Activated T-helper 9 cell treated with anti-CD3 and anti-CD28 coated beads, Interleukin-2, amount 50 U/mL, for 16 hours (primary cell): ENCODE data around the gene ANKRD49.

ENCODE experiments used
- DNase-seq: peaks from one replicate; pipeline ENCODE4 v3.0.0-alpha.2; 2020; ENCODE audit warnings: low read depth

ANKRD49 gene

GRCh38 chr11:94507485-94507884, 13.7 kb downstream of the ANKRD49 start:
- no peak for DNase-seq

DNA sequence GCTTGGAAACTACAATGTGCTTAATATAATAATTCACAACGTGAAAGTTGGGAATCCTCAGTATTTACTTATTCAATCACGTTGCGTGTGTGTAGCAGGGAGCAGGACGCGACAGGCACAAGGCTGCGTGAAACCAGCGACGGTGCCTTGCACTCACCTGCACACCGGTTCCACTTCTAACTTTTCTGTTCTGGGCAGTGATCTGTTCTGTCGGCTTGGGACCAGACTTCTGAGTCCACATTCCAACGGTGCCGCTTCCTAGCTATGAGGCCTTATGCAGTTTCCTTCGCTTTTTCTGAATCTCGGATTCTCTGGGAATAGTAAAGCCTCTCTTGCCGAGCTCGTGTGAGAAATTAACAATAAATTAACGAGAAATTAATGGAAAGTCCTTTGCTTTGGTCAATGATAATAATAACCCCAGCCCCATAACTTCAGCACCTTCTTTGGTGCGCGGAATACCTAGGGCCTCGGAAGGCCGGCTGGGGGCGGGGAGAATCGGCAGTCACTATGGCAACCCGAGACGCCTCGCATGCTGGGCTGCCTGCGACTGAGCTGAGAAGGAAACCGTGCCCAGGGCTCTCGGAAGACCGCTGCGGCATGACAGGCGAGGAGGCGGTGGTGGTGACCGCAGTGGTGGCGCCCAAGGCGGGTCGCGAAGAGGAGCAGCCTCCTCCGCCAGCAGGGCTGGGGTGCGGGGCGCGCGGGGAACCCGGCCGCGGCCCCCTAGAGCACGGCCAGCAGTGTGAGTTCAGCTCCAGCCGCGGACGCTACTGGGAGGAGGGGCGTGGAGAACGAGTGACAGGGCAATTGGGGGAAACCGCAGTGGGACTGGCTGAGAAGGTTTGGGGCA, 18.4 kb downstream of the ANKRD49 start, which contains the start of gene C11orf97:
Gene C11orf97, plus strand, starts transcription at position 530 of the 850 bp plus-strand sequence. Its CDS starts 68 bp downstream, at position 598.
- DNase-seq, result peak; percentile 34

- DNase-seq, result no peak
Observed at GRCh38 chr11:94513091-94513490, 19.3 kb downstream of the ANKRD49 start.

DNA sequence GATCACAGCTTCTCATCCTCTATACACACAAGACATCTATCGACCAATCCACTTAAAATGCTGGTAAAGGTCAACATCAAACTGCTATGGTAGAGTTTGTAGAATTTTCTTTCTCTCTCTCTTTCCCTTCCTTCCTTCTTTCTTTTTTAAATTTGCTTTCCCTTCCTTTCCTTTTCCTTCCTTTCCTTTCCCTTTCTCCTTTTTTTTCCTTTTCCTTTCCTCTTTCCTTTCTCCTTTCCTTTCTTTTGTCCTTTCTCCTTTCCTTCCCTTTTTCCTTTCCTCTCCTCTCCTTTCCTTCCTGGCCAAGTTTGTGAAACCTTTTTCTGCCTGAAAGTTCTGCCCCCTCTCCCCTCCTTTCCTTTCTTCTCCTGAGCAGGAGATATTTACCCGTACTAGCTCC, 21.6 kb downstream of the ANKRD49 start:
- no peak for DNase-seq

- no peak for DNase-seq
Observed at GRCh38 chr11:94516725-94517124, 22.9 kb downstream of the ANKRD49 start.

GRCh38 chr11:94518300-94518699, 24.5 kb downstream of the ANKRD49 start:
- DNase-seq, result no peak

- no peak for DNase-seq
Observed at GRCh38 chr11:94519478-94520084, 25.8 kb downstream of the ANKRD49 start.

DNA sequence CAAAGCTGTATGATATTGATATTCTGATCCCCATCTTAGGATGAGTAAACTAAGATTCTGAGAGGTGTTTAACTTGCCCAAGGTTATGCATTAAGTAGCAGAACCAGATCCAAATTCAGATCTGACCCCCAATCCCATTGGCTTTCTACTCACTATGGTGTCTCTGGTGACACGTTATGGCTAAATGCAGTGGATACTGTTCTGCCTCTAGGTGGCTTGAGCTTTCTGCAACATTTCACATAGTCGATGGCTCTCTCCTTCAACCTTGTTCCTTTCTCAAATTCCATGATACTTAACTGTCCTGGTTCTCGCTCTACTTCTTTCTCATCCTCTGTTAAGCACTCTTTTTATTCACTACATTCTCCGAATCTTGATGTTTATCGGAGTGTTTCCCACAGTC, 27.9 kb downstream of the ANKRD49 start:
- no peak for DNase-seq

DNA sequence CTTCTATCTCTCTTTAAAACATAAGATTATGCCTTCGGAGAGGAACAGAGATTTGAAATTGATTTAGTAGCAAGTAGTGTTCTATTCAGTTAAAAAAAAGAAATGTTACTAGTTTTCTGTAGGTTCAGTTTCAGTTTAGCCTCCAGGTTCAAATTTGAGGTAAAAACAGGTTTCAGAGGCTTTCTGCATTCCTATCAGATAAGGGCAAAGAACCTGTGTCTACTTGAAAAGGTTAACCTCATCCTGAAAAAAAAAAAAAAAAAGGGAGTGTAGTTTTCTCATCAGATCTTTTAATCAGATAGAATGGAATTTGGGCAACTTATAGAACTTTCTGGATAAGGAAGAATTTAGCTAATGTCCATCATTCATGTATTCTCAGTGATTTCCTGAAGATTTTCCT, 30.6 kb downstream of the ANKRD49 start:
- DNase-seq, result no peak

DNA sequence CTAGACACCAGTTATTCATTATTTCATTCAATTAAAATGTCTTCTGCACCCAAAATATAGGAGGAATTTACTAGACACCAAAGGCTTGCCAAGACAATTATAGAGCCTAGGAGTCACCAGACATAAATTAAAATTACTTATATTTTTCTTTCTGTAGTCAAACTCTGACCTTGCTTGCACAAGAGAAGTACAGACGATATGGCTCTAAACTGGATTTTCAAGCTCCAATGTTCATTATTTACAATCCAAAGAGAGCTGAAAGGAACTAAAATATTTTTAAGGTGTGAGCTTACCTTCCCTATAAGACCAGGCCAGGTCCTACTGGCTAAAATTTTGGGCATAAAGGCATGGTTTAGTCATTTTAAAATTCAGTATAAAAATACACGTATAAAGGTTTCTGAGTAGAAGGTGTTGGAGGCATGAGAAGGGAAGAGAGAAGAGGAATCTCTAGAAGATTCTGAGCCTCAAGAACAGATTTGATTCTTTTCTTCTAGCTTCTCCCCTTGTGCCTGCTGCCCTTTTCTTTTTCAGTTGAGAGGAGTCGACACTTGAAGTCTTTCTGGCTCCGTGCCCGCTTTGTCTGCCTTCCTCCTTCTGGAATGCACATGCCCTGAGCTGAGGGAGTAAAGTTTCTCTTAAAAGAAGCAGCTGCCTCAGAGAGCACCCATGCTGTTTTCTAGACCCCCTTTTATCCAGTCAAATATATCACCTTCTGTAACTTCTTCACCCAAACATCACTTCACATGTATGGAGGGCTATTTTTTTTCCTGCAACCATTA, 32.0 kb downstream of the ANKRD49 start:
- no peak for DNase-seq

GRCh38 chr11:94526645-94527438, 33.1 kb downstream of the ANKRD49 start:
- no peak for DNase-seq

DNA sequence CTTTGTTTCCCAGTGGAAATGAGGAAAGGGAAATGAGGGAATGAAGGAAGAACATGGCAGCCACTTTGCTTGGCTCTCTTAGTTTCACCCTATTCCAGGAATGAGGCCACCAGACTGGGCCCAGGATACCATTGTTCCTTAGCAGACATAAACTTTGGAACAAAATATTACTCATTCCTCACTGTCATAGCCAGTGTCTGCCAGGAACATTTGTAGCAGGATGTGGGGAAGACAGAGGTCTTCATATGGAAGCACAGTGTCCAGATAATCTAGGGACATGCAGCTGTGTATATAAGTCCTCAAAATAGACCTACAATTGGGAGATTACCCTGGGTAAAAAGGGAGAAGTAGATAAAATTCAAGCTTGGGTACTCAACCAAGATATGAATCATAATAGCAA, 34.8 kb downstream of the ANKRD49 start:
- DNase-seq, result no peak

DNA sequence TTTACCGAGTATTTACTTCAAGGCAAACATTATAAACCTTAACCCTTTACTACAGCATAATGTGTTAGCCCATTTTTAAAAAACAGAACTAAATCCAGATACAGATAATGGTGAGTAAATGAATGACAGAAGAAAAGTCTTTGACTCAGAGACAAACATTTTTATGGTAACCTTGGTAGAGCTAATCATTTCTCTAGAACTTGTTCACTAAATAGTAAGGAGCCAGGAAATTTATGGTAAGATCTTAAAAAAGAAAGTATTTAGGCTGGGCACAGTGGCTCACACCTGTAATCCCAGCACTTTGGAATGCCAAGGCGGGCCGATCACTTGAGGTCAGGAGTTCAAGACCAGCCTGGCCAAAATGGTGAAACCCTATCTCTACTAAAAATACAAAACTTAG, 38.4 kb downstream of the ANKRD49 start:
- DNase-seq, result no peak

GRCh38 chr11:94533206-94533605, 39.4 kb downstream of the ANKRD49 start:
- no peak for DNase-seq

DNA sequence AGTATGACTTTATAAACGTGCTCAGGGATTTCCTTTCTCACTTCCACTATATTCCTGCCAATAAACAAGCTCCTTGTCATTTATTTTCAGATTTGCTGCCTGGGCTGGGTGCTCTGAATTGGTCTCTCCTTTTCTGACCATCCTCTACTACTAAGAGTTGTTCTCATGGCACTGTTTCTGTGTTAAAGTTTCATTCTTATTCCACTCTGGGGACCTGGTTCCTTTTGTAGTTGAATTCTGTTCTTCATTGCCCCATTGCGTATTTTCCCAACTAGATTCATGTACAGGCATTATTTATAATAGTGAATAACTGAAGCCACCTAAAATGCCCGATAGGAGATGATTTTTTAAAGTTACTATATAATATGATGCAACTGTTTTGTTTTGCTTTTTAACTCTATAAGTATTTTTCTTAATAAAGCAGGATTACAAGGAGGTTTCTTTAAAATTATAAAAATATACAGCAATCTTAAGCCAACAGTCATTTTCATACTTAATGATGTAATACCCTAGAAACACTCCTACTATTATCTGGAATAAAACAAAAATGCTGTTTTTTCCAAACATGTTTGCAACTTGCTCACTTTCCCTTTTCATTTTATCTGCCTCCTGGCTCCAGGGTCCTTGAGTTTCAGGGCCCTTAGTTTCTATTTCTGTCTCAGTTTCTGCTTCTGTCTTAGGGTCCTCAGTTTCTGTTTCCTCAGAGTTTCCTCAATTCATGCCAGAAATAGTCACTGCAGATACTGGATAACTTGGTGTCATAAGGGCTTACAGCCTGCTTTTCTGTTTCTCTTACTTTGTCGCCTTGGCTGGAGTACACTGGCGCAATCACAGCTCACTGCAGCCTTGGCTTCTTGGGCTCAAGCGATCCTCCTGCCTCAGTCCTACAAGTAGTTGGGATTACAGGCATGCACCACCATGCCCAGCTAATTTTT, 40.2 kb downstream of the ANKRD49 start:
- DNase-seq, result no peak

DNA sequence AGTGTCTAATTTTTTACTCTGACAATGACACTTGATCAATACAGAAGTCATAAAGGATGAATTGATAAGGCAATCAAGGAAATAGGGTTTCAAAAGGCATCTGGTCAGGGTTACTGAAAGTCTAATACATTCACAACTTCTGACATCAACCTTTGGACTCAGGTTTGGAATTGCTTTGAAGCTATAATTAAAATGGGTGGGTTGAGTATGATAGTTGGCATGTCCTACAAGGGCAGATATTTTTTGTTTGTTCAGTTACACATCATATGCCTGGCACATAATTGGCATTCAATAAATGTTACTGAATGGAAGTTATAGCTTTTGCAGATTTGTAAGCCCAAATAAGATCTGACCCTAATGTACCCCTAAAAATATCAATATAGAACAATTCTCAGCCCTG, 42.6 kb downstream of the ANKRD49 start:
- DNase-seq, result no peak

- no peak for DNase-seq
Observed at GRCh38 chr11:94537031-94537600, 43.3 kb downstream of the ANKRD49 start.

- no peak for DNase-seq
Observed at GRCh38 chr11:94539420-94539819, 45.6 kb downstream of the ANKRD49 start.

DNA sequence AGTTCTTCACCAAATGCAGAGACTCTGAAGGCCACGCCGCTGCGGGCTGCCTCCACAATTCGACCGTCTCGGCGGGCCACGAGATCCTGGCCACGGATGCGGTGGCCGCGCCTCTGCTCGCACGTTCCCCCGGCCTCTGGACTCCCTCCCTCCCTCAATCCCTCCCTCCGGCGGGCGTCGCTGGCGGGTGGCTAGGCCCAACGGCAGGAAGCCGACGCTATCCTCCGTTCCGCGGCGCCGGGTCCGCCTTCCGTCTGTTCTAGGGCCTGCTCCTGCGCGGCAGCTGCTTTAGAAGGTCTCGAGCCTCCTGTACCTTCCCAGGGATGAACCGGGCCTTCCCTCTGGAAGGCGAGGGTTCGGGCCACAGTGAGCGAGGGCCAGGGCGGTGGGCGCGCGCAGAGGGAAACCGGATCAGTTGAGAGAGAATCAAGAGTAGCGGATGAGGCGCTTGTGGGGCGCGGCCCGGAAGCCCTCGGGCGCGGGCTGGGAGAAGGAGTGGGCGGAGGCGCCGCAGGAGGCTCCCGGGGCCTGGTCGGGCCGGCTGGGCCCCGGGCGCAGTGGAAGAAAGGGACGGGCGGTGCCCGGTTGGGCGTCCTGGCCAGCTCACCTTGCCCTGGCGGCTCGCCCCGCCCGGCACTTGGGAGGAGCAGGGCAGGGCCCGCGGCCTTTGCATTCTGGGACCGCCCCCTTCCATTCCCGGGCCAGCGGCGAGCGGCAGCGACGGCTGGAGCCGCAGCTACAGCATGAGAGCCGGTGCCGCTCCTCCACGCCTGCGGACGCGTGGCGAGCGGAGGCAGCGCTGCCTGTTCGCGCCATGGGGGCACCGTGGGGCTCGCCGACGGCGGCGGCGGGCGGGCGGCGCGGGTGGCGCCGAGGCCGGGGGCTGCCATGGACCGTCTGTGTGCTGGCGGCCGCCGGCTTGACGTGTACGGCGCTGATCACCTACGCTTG, 50.2 kb downstream of the ANKRD49 start, which contains the start of gene FUT4:
Gene FUT4, plus strand, starts transcription at position 227 of the 951 bp plus-strand sequence. Its CDS starts 213 bp downstream, at position 440.
- peak; percentile 59 for DNase-seq
